ENCODE results near the gene SAFB. TPM values are rescaled to one million over a fixed set of nuclear protein-coding genes. Genes with fewer than 3 reads are reported as not detected.
"Not testable (repeated sequence)": the region's sequence is repeated elsewhere in the genome, so short reads cannot be mapped to it uniquely, and the experiment has no call there.

Gene SAFB
- polyA plus RNA-seq, 3 donors, result 12.2 to 76.6 (median 23.1) TPM

- H3K4me2 ChIP-seq (replicated peaks; ENCODE audit: extremely low read depth, low read length, poor library complexity, severe bottlenecking), result peak overlapping the region; percentile 80
- Mint-ChIP-seq H3K4me1 (peaks cover 23% of the 10 kb centered on the region), H3K27me3 (ENCODE audit: low read depth in 3 of 3) (peaks cover 0 to 4% (median 1%) of the 10 kb centered on the region in 3 donors), H3K36me3 (no peaks in the 10 kb centered on the region), H3K4me3 (peak overlapping the region; percentile 75 to 86), H3K27ac (peak overlapping the region; percentile 78 to 95 (median 90)), H3K9me3 (peaks cover 0 to 8% (median 0%) of the 10 kb centered on the region in 7 donors)
- TF ChIP-seq CTCF (IDR thresholded peaks at IDR 0.05), result peak; percentile 79
- peak; percentile 90 to 95 (median 93) for DNase-seq
- H3K4me3 ChIP-seq (replicated peaks in 1 of 3; ENCODE audit: low read depth in 2 of 3, low read length in 3 of 3), result peak overlapping the region; percentile 29 to 76 (median 36)
- H3K27ac ChIP-seq (ENCODE audit: low read depth in 1 of 2, low read length in 2 of 2), result peak overlapping the region; percentile 50 to 75
- peaks cover 27 to 34% of the 10 kb centered on the region in 2 donors for H3K4me1 ChIP-seq (ENCODE audit: control insufficient read depth in 1 of 2, insufficient read depth in 2 of 2, low read length in 2 of 2)
- WGBS (ENCODE audit: insufficient coverage), result under 1% methylated on average over 59 of the region's 59 CpGs
- H3K9ac ChIP-seq (ENCODE audit: insufficient read depth, low read length, poor library complexity, severe bottlenecking), result peak overlapping the region; percentile 67
- H3K79me2 ChIP-seq (ENCODE audit: insufficient read depth, low read length), result peaks cover 18% of the 10 kb centered on the region
- peaks cover 17% of the 10 kb centered on the region for H4K20me1 ChIP-seq (ENCODE audit: insufficient read depth, low read length)
- H3K9me3 ChIP-seq (replicated peaks in 1 of 2; ENCODE audit: control insufficient read depth in 1 of 2, insufficient read depth in 1 of 2, low read length in 2 of 2), result no peaks in the 10 kb centered on the region
- peaks cover under 1 to 1% of the 10 kb centered on the region in 2 donors for H3K36me3 ChIP-seq (replicated peaks in 1 of 2; ENCODE audit: control insufficient read depth in 1 of 2, insufficient read depth in 2 of 2, low read length in 2 of 2)
- H3K27me3 ChIP-seq (ENCODE audit: control insufficient read depth in 2 of 2, insufficient read depth in 2 of 2, low read length in 2 of 2), result no peaks in the 10 kb centered on the region
- intact Hi-C loops (cut with micrococcal nuclease), result loop anchor here (2.0 to 10.0 kb wide), 4 partner anchors 66 to 688 kb away; partner anchors contain the start of genes ALKBH7 (in 1 of the 2), DUS3L (in 1 of the 2), NDUFA11 (in 1 of the 2) and PSPN (in 1 of the 2)
- H2AFZ ChIP-seq (ENCODE audit: insufficient read depth, low read depth, low read length, poor library complexity, severe bottlenecking), result peak overlapping the region; percentile 87
These were observed 63.9 kb downstream of the SAFB start for GRCh38 chr19:5686647-5687359.

DNA sequence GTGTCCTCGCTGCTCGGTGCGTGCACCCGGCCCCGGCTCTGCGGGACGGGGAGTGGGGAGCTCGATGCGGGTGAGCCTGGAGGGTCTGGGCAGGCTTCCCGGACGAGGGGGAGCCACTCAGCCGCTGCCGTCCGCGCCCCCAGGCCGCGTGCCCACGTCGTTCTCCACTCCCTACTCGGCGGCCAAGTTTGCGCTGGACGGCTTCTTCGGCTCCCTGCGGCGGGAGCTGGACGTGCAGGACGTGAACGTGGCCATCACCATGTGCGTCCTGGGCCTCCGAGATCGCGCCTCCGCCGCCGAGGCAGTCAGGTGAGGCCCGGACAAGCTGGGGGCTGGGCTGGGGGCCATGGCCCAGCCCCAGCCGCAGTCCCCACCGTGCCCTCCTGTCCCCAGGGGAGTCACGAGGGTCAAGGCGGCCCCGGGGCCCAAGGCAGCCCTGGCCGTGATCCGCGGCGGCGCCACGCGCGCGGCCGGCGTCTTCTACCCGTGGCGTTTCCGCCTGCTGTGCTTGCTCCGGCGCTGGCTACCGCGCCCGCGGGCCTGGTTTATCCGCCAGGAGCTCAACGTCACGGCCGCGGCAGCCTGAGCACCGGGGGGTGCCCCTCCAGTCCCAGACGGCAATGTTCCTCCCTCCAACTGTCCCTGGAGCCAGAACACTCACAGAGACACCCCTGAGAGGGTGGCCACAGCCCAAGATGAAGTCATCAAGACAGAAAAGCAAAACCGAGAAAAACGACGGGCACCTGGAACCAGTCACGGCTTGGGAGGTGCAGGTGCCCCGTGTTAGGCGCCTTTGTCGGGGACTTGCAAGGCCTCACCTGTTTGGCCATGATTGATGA lies 64.7 kb downstream of the SAFB start:
- intact Hi-C loops (cut with micrococcal nuclease), result loop anchor here (2.0 to 10.0 kb wide), 4 partner anchors 67 to 687 kb away; partner anchors contain the start of genes ALKBH7 (in 1 of the 2), DUS3L (in 1 of the 2), NDUFA11 (in 1 of the 2) and PSPN (in 1 of the 2)
- peaks cover 0 to 8% (median 0%) of the 10 kb centered on the region in 7 donors for H3K9me3 Mint-ChIP-seq
- peaks cover 28% of the 10 kb centered on the region for H3K4me1 Mint-ChIP-seq
- Histone ChIP-seq H3K4me2 (replicated peaks; ENCODE audit: extremely low read depth, low read length, poor library complexity, severe bottlenecking) (peak overlapping the region; percentile 80), H3K9me3 (replicated peaks in 1 of 2; ENCODE audit: control insufficient read depth in 1 of 2, insufficient read depth in 1 of 2, low read length in 2 of 2) (no peaks in the 10 kb centered on the region), H4K20me1 (ENCODE audit: insufficient read depth, low read length) (peaks cover 24% of the 10 kb centered on the region), H2AFZ (ENCODE audit: insufficient read depth, low read depth, low read length, poor library complexity, severe bottlenecking) (peak overlapping the region; percentile 87), H3K27ac (ENCODE audit: low read depth in 1 of 2, low read length in 2 of 2) (peak overlapping the region in 1 of 2 donors; percentile 12), H3K9ac (ENCODE audit: insufficient read depth, low read length, poor library complexity, severe bottlenecking) (no peak overlapping the region), H3K79me2 (ENCODE audit: insufficient read depth, low read length) (peaks cover 26% of the 10 kb centered on the region), H3K4me1 (ENCODE audit: control insufficient read depth in 1 of 2, insufficient read depth in 2 of 2, low read length in 2 of 2) (peaks cover 27 to 40% of the 10 kb centered on the region in 2 donors), H3K36me3 (replicated peaks in 1 of 2; ENCODE audit: control insufficient read depth in 1 of 2, insufficient read depth in 2 of 2, low read length in 2 of 2) (peaks cover 9% of the 10 kb centered on the region in 2 donors), H3K27me3 (ENCODE audit: control insufficient read depth in 2 of 2, insufficient read depth in 2 of 2, low read length in 2 of 2) (no peaks in the 10 kb centered on the region), H3K4me3 (replicated peaks in 1 of 3; ENCODE audit: low read depth in 2 of 3, low read length in 3 of 3) (peak overlapping the region in 1 of 3 experiments; percentile 76)
- TF ChIP-seq CTCF (IDR thresholded peaks at IDR 0.05), result peak; percentile 40
- DNase-seq, result no peak
- H3K27me3 Mint-ChIP-seq (ENCODE audit: low read depth in 3 of 3), result peaks cover 0 to 4% (median 0%) of the 10 kb centered on the region in 3 donors
- H3K36me3 Mint-ChIP-seq, result peaks cover 7 to 8% of the 10 kb centered on the region in 2 donors
- H3K4me3 Mint-ChIP-seq, result peak overlapping the region in 1 of 2 donors; percentile 75
- 58% methylated on average over 70 of the region's 76 CpGs for WGBS (ENCODE audit: insufficient coverage)
- no peak overlapping the region for H3K27ac Mint-ChIP-seq

DNA sequence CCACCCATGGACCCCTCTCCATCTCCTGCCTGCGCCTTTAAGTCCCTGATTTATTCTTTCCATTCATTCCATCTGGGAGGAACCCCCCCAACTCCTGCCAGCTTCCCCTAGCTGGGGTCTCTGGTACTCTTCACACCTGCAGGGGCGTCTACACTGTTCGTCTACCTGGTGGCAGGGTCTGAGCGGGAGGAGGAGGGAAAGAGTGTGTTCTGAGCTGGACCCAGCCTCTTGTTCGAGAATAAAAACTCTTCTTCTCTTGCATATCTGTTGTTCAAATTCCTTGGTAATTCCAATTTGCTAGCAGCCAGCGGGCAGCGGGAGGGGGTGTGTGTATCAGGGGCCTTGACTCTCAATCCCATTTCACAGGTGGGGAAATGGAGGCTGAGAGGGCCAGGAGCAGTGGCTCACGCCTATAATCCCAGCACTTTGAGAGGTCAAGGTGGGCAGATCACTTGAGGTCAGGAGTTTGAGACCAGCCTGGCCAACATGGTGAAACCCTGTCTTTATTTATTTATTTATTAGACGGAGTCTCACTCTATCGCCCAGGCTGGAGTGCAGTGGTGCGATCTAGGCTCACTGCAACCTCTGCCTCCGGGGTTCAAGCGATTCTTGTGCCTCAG lies 65.5 kb downstream of the SAFB start:
- peaks cover 28% of the 10 kb centered on the region for H3K4me1 Mint-ChIP-seq
- H3K4me1 ChIP-seq (ENCODE audit: control insufficient read depth in 1 of 2, insufficient read depth in 2 of 2, low read length in 2 of 2), result peaks cover 27 to 40% of the 10 kb centered on the region in 2 donors
- not testable (repeated sequence) for H3K9ac ChIP-seq (ENCODE audit: insufficient read depth, low read length, poor library complexity, severe bottlenecking); H3K9me3 Mint-ChIP-seq; H3K4me3 ChIP-seq (replicated peaks in 1 of 3; ENCODE audit: low read depth in 2 of 3, low read length in 3 of 3); H2AFZ ChIP-seq (ENCODE audit: insufficient read depth, low read depth, low read length, poor library complexity, severe bottlenecking); H3K4me2 ChIP-seq (replicated peaks; ENCODE audit: extremely low read depth, low read length, poor library complexity, severe bottlenecking); H3K27me3 Mint-ChIP-seq (ENCODE audit: low read depth in 3 of 3); H3K27ac ChIP-seq (ENCODE audit: low read depth in 1 of 2, low read length in 2 of 2); H3K4me3 Mint-ChIP-seq; H3K9me3 ChIP-seq (replicated peaks in 1 of 2; ENCODE audit: control insufficient read depth in 1 of 2, insufficient read depth in 1 of 2, low read length in 2 of 2); H3K27me3 ChIP-seq (ENCODE audit: control insufficient read depth in 2 of 2, insufficient read depth in 2 of 2, low read length in 2 of 2); DNase-seq
- peaks cover 32% of the 10 kb centered on the region for H4K20me1 ChIP-seq (ENCODE audit: insufficient read depth, low read length)
- intact Hi-C loops (cut with micrococcal nuclease), result loop anchor here (10.0 kb wide), 3 partner anchors 106 to 686 kb away; partner anchors contain the start of genes ALKBH7 (in 1 of the 2), DUS3L (in 1 of the 2), NDUFA11 (in 1 of the 2) and PSPN (in 1 of the 2)
- H3K79me2 ChIP-seq (ENCODE audit: insufficient read depth, low read length), result peaks cover 34% of the 10 kb centered on the region
- peak overlapping the region in 1 of 7 donors; percentile 50 for H3K27ac Mint-ChIP-seq
- peaks cover 15 to 16% of the 10 kb centered on the region in 2 donors for H3K36me3 Mint-ChIP-seq
- peaks cover 16 to 17% of the 10 kb centered on the region in 2 donors for H3K36me3 ChIP-seq (replicated peaks in 1 of 2; ENCODE audit: control insufficient read depth in 1 of 2, insufficient read depth in 2 of 2, low read length in 2 of 2)
- WGBS (ENCODE audit: insufficient coverage), result 96% methylated on average over 5 of the region's 13 CpGs

Data from CD14-positive monocyte (primary cell).